Stimulated activated CD4-positive, alpha-beta T cell treated with anti-CD3 and anti-CD28 coated beads, Interleukin-15, amount 100 ng/mL, for 1 hour (primary cell): ENCODE data around the gene YY1.

Experiments
- DNase-seq, 2 donors: peaks; one replicate each; pipeline ENCODE4 v3.0.0-alpha.2; 2020; ENCODE audit warnings: low read depth in 1 of 2, low spot score in 1 of 2

YY1 gene

DNA sequence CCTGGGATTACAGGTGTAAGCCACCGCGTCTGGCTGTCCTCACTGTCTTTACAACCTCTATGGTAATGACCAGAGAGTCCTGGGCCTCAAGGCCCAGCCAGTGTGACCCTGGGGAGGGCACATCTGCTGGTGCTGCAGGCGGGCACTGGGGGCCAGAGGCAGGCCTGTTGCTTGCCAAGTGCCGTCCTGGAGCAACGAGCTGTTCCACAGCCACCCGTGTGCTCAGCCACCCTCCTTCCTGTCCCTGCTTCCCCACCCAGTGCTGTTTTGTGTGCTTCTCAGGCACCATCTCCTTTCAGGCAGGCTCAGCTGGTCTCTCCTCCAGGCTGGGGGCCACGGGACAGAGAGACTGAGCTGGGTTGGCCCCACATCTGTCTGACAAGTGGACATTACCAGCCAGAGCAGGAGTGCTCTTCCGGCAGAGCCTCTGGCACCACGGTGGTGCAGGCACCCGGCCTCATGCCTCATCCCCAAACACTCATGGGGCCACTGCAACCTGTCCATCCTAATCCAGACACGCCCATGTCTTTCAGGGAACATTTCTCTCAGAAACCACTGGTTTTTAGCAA, 93.2 kb downstream of the YY1 start:
- no peak for DNase-seq
